ENCODE measurements around the gene AXL. TPM values are rescaled to one million over a fixed set of nuclear protein-coding genes. Genes with fewer than 3 reads are reported as not detected.

Gene AXL
- total RNA-seq, 2 experiments from 2014 or later: 0.17 to 0.31 TPM

- H3K4me1 Mint-ChIP-seq (ENCODE audit: low read depth): no peaks in the 10 kb centered on the region
- H3K9me3 Mint-ChIP-seq: no peaks in the 10 kb centered on the region
- ChIA-PET CTCF (no interaction called here), POLR2A (no interaction called here)
- H3K36me3 Mint-ChIP-seq: no peaks in the 10 kb centered on the region
- no peak for DNase-seq
- H3K4me3 Mint-ChIP-seq: no peak overlapping the region
- intact Hi-C loops (cut with micrococcal nuclease): no loop called here
- H3K27me3 Mint-ChIP-seq: peaks cover 23% of the 10 kb centered on the region
- no peak overlapping the region for H3K27ac Mint-ChIP-seq
These were observed 791 bp upstream of the AXL start for GRCh38 chr19:41218249-41218614.

GRCh38 chr19:41219924-41220567 is 1.0 kb downstream of the AXL start:
- ChIA-PET POLR2A (no interaction called here), CTCF (interaction anchor here (1.3 kb wide), 1 partner anchor 15 kb away, joined by 3 read pairs; no protein-coding TSS in a partner anchor)
- no peak overlapping the region for H3K4me3 Mint-ChIP-seq
- no peaks in the 10 kb centered on the region for H3K9me3 Mint-ChIP-seq
- H3K27me3 Mint-ChIP-seq: peaks cover 23% of the 10 kb centered on the region
- no peak for DNase-seq
- intact Hi-C loops (cut with micrococcal nuclease): no loop called here
- no peak overlapping the region for H3K27ac Mint-ChIP-seq
- H3K4me1 Mint-ChIP-seq (ENCODE audit: low read depth): no peaks in the 10 kb centered on the region
- no peaks in the 10 kb centered on the region for H3K36me3 Mint-ChIP-seq

GRCh38 chr19:41220811-41221210 is 1.8 kb downstream of the AXL start:
- Mint-ChIP-seq H3K4me3 (no peak overlapping the region), H3K9me3 (no peaks in the 10 kb centered on the region), H3K27ac (no peak overlapping the region), H3K4me1 (ENCODE audit: low read depth) (peaks cover 7% of the 10 kb centered on the region), H3K36me3 (no peaks in the 10 kb centered on the region), H3K27me3 (peaks cover 23% of the 10 kb centered on the region)
- ChIA-PET POLR2A (no interaction called here), CTCF (interaction anchor here (1.3 kb wide), 1 partner anchor 16 kb away, joined by 3 read pairs; no protein-coding TSS in a partner anchor)
- intact Hi-C loops (cut with micrococcal nuclease): no loop called here
- DNase-seq: no peak

GRCh38 chr19:41221514-41222205 is 2.6 kb downstream of the AXL start:
- Mint-ChIP-seq H3K27ac (no peak overlapping the region), H3K4me3 (no peak overlapping the region), H3K36me3 (no peaks in the 10 kb centered on the region), H3K9me3 (no peaks in the 10 kb centered on the region), H3K27me3 (peaks cover 23% of the 10 kb centered on the region), H3K4me1 (ENCODE audit: low read depth) (peaks cover 11% of the 10 kb centered on the region)
- ChIA-PET CTCF (no interaction called here), POLR2A (no interaction called here)
- intact Hi-C loops (cut with micrococcal nuclease): no loop called here
- no peak for DNase-seq

- H3K27ac Mint-ChIP-seq: no peak overlapping the region
- H3K4me3 Mint-ChIP-seq: no peak overlapping the region
These were observed 3.2 kb downstream of the AXL start for GRCh38 chr19:41222240-41222639.

GRCh38 chr19:41223431-41224234 is 4.6 kb downstream of the AXL start:
- H3K27ac Mint-ChIP-seq: no peak overlapping the region
- CTCF ChIA-PET: no interaction called here

More at GRCh38 chr19:41222240-41222639, 3.2 kb downstream of the AXL start:
- POLR2A ChIA-PET: no interaction called here
- DNase-seq: no peak
- no peaks in the 10 kb centered on the region for H3K36me3 Mint-ChIP-seq
- CTCF ChIA-PET: no interaction called here
- intact Hi-C loops (cut with micrococcal nuclease): no loop called here
- peaks cover 16% of the 10 kb centered on the region for H3K4me1 Mint-ChIP-seq (ENCODE audit: low read depth)
- peaks cover 23% of the 10 kb centered on the region for H3K27me3 Mint-ChIP-seq
- no peaks in the 10 kb centered on the region for H3K9me3 Mint-ChIP-seq

GRCh38 chr19:41224632-41225031 is 5.6 kb downstream of the AXL start:
- peaks cover 12% of the 10 kb centered on the region for H3K27me3 Mint-ChIP-seq
- intact Hi-C loops (cut with micrococcal nuclease): loop anchor here (1.0 kb wide), 1 partner anchor 39 kb away; no protein-coding TSS in a partner anchor
- H3K4me3 Mint-ChIP-seq: no peak overlapping the region
- peaks cover 16% of the 10 kb centered on the region for H3K4me1 Mint-ChIP-seq (ENCODE audit: low read depth)
- POLR2A ChIA-PET: no interaction called here
- H3K9me3 Mint-ChIP-seq: no peaks in the 10 kb centered on the region
- no peak for DNase-seq
- H3K27ac Mint-ChIP-seq: no peak overlapping the region
- CTCF ChIA-PET: interaction anchor here (2.7 kb wide), 1 partner anchor 38 kb away, joined by 16 read pairs; no protein-coding TSS in a partner anchor
- no peaks in the 10 kb centered on the region for H3K36me3 Mint-ChIP-seq

More at GRCh38 chr19:41223431-41224234, 4.6 kb downstream of the AXL start:
- H3K9me3 Mint-ChIP-seq: no peaks in the 10 kb centered on the region
- intact Hi-C loops (cut with micrococcal nuclease): no loop called here
- H3K4me1 Mint-ChIP-seq (ENCODE audit: low read depth): peaks cover 16% of the 10 kb centered on the region
- peak; percentile 22 for DNase-seq
- no peak overlapping the region for H3K4me3 Mint-ChIP-seq
- POLR2A ChIA-PET: no interaction called here
- H3K36me3 Mint-ChIP-seq: no peaks in the 10 kb centered on the region
- peaks cover 14% of the 10 kb centered on the region for H3K27me3 Mint-ChIP-seq

GRCh38 chr19:41225238-41226052 is 6.4 kb downstream of the AXL start:
- H3K9me3 Mint-ChIP-seq: no peaks in the 10 kb centered on the region
- H3K4me1 Mint-ChIP-seq (ENCODE audit: low read depth): peaks cover 16% of the 10 kb centered on the region
- POLR2A ChIA-PET: interaction anchor here (0.6 to 1.6 kb wide), 3 partner anchors 38 to 425 kb away, joined by 3 to 8 read pairs (median 3); no protein-coding TSS in a partner anchor
- peak; percentile 76 for DNase-seq
- H3K27ac Mint-ChIP-seq: peak overlapping the region; percentile 64
- H3K36me3 Mint-ChIP-seq: no peaks in the 10 kb centered on the region
- peaks cover 8% of the 10 kb centered on the region for H3K27me3 Mint-ChIP-seq
- CTCF ChIA-PET: interaction anchor here (1.1 to 2.7 kb wide), 2 partner anchors 21 to 38 kb away, joined by 3 to 16 read pairs; no protein-coding TSS in a partner anchor
- peak overlapping the region; percentile 67 for H3K4me3 Mint-ChIP-seq
- intact Hi-C loops (cut with micrococcal nuclease): loop anchor here (1.0 to 2.0 kb wide), 2 partner anchors 21 to 38 kb away; no protein-coding TSS in a partner anchor

GRCh38 chr19:41226053-41226873 is 7.2 kb downstream of the AXL start:
- Mint-ChIP-seq H3K36me3 (no peaks in the 10 kb centered on the region), H3K4me1 (ENCODE audit: low read depth) (peaks cover 16% of the 10 kb centered on the region), H3K4me3 (peak overlapping the region; percentile 85), H3K9me3 (no peaks in the 10 kb centered on the region), H3K27ac (peak overlapping the region; percentile 81), H3K27me3 (peaks cover 3% of the 10 kb centered on the region)
- POLR2A ChIA-PET: interaction anchor here (0.6 to 1.6 kb wide), 3 partner anchors 37 to 426 kb away, joined by 3 to 8 read pairs (median 3); no protein-coding TSS in a partner anchor
- CTCF ChIA-PET: interaction anchor here (1.1 to 2.7 kb wide), 2 partner anchors 21 to 37 kb away, joined by 3 to 16 read pairs; no protein-coding TSS in a partner anchor
- intact Hi-C loops (cut with micrococcal nuclease): loop anchor here (2.0 kb wide), 1 partner anchor 21 kb away; no protein-coding TSS in a partner anchor
- DNase-seq: peak; percentile 69

GRCh38 chr19:41226874-41227390 is 7.9 kb downstream of the AXL start:
- POLR2A ChIA-PET: interaction anchor here (1.4 to 1.6 kb wide), 2 partner anchors 36 to 82 kb away, joined by 3 to 8 read pairs; no protein-coding TSS in a partner anchor
- Mint-ChIP-seq H3K27ac (peak overlapping the region; percentile 81), H3K36me3 (no peaks in the 10 kb centered on the region), H3K4me3 (peak overlapping the region; percentile 85), H3K9me3 (no peaks in the 10 kb centered on the region), H3K27me3 (peaks cover 2% of the 10 kb centered on the region), H3K4me1 (ENCODE audit: low read depth) (peaks cover 16% of the 10 kb centered on the region)
- CTCF ChIA-PET: interaction anchor here (1.1 to 2.7 kb wide), 3 partner anchors 22 to 36 kb away, joined by 3 to 16 read pairs (median 5); no protein-coding TSS in a partner anchor
- intact Hi-C loops (cut with micrococcal nuclease): loop anchor here (2.0 kb wide), 1 partner anchor 22 kb away; no protein-coding TSS in a partner anchor
- DNase-seq: peak; percentile 38
